Neural progenitor cell (in vitro differentiated cells): Measurements from ENCODE around the gene ADGRA3. TPM values are rescaled to one million over a fixed set of nuclear protein-coding genes. Genes with fewer than 3 reads are reported as not detected.
"Not testable (repeated sequence)": the region's sequence is repeated elsewhere in the genome, so short reads cannot be mapped to it uniquely, and the experiment has no call there.

ENCODE experiments used
- DNase-seq: peaks from one replicate; pipeline ENCODE4 v3.0.0-alpha.2; 2016; ENCODE audit warnings: low spot score
- H2AFZ ChIP-seq: fragments of 200-600 bp; sonication (generic); replicated peaks from 2 replicates; pipeline ENCODE4 v1.6.1; 2016; ENCODE audit warnings: antibody characterized with exemption
- H3F3A ChIP-seq: fragments of 200-600 bp; sonication (generic); 2 replicates; pipeline ENCODE4 v1.6.1; 2016; ENCODE audit warnings: antibody characterized with exemption, low read depth
- H3K27ac ChIP-seq: fragments of 200-600 bp; sonication (generic); 2 replicates; pipeline ENCODE4 v1.5.1; 2016; ENCODE audit warnings: mild to moderate bottlenecking
- H3K27me3 ChIP-seq: fragments of 200-600 bp; sonication (generic); 2 replicates; pipeline ENCODE4 v1.6.1; 2016; ENCODE audit warnings: mild to moderate bottlenecking, moderate library complexity
- H3K36me3 ChIP-seq: fragments of 200-600 bp; sonication (generic); 2 replicates; pipeline ENCODE4 v1.5.1; 2016
- H3K4me1 ChIP-seq: fragments of 200-600 bp; sonication (generic); 2 replicates; pipeline ENCODE4 v1.6.1; 2016; ENCODE audit warnings: mixed run types
- H3K4me2 ChIP-seq: fragments of 200-600 bp; sonication (generic); 2 replicates; pipeline ENCODE4 v1.6.1; 2016
- H3K4me3 ChIP-seq: fragments of 200-600 bp; sonication (generic); 2 replicates; pipeline ENCODE4 v1.5.1; 2016
- H3K79me2 ChIP-seq: fragments of 200-600 bp; sonication (generic); 2 replicates; pipeline ENCODE4 v1.6.1; 2016; ENCODE audit warnings: low read depth
- H3K9ac ChIP-seq: fragments of 200-600 bp; sonication (generic); 2 replicates; pipeline ENCODE4 v1.6.1; 2016
- H3K9me3 ChIP-seq: fragments of 200-600 bp; sonication (generic); 2 replicates; pipeline ENCODE4 v1.5.1; 2016; ENCODE audit warnings: low read depth
- H4K20me1 ChIP-seq: fragments of 200-600 bp; sonication (generic); 2 replicates; pipeline ENCODE4 v1.6.1; 2016; ENCODE audit warnings: low read depth
- H3K27ac Mint-ChIP-seq: 3 replicates; pipeline ENCODE4 v1.8.0; 2021; ENCODE audit warnings: mixed read lengths
- H3K27me3 Mint-ChIP-seq: 2 replicates; pipeline ENCODE4 v1.8.0; 2022; ENCODE audit warnings: low read depth, mild to moderate bottlenecking, inconsistent platforms, moderate library complexity, mixed read lengths; ENCODE audit not compliant: insufficient read depth
- H3K36me3 Mint-ChIP-seq: 3 replicates; pipeline ENCODE4 v1.8.0; 2021; ENCODE audit warnings: mixed read lengths
- H3K4me1 Mint-ChIP-seq: 3 replicates; pipeline ENCODE4 v1.8.0; 2021; ENCODE audit warnings: mixed read lengths
- H3K4me3 Mint-ChIP-seq: 3 replicates; pipeline ENCODE4 v1.8.0; 2021; ENCODE audit warnings: mild to moderate bottlenecking, moderate library complexity, mixed read lengths
- H3K9me3 Mint-ChIP-seq: 3 replicates; pipeline ENCODE4 v1.8.0; 2020; ENCODE audit warnings: mixed read lengths
- CTCF ChIP-seq: fragments of 200-600 bp; sonication (generic); IDR thresholded peaks from 2 replicates; pipeline ENCODE4 v1.5.1; 2017; ENCODE audit warnings: antibody characterized with exemption, mild to moderate bottlenecking
- EZH2 ChIP-seq: fragments of 200-600 bp; sonication (generic); IDR thresholded peaks from 2 replicates; pipeline ENCODE4 v1.6.1; 2017; ENCODE audit warnings: antibody characterized with exemption, mild to moderate bottlenecking, moderate library complexity
- EZH2phosphoT487 ChIP-seq: fragments of 200-600 bp; sonication (generic); IDR thresholded peaks from 2 replicates; pipeline ENCODE4 v1.6.1; 2017; ENCODE audit warnings: antibody characterized with exemption
- total RNA-seq: library from RNA; depleted of rRNA; stranded (reverse); fragments of >200 nt; gene quantifications from 2 replicates; pipeline ENCODE4 v1.2.3, GENCODE V29; 2015; ENCODE audit warnings: low replicate concordance

The ADGRA3 gene
- total RNA-seq, 1 donor from 2014 or later = 87.9 TPM

- H3F3A ChIP-seq = no peaks in the 10 kb centered on the region
- H3K27me3 ChIP-seq = no peaks in the 10 kb centered on the region
- H2AFZ ChIP-seq = no peak overlapping the region
- DNase-seq = no peak
- Mint-ChIP-seq H3K27ac (no peak overlapping the region), H3K36me3 (peaks cover 46% of the 10 kb centered on the region), H3K4me1 (no peaks in the 10 kb centered on the region), H3K9me3 (peaks cover 46% of the 10 kb centered on the region), H3K4me3 (no peak overlapping the region), H3K27me3 (peaks cover 2% of the 10 kb centered on the region)
- H3K9ac ChIP-seq = no peak overlapping the region
- no peaks in the 10 kb centered on the region for H3K9me3 ChIP-seq
- TF ChIP-seq CTCF = no peak
- no peak for TF ChIP-seq EZH2phosphoT487
- no peak for TF ChIP-seq EZH2
- H3K79me2 ChIP-seq = peaks cover 100% of the 10 kb centered on the region
- no peak overlapping the region for H3K27ac ChIP-seq
- H3K36me3 ChIP-seq = peaks cover 4% of the 10 kb centered on the region
- H4K20me1 ChIP-seq = peaks cover 7% of the 10 kb centered on the region
- no peak overlapping the region for H3K4me3 ChIP-seq
- no peaks in the 10 kb centered on the region for H3K4me1 ChIP-seq
- no peak overlapping the region for H3K4me2 ChIP-seq
Observed at GRCh38 chr4:22477136-22477812, 38.6 kb downstream of the ADGRA3 start.

- H3K27me3 ChIP-seq = no peaks in the 10 kb centered on the region
- H3K27me3 Mint-ChIP-seq = peaks cover 2% of the 10 kb centered on the region
- no peaks in the 10 kb centered on the region for H3F3A ChIP-seq
- no peak overlapping the region for H3K27ac Mint-ChIP-seq
- no peak overlapping the region for H3K4me3 ChIP-seq
- H3K9me3 Mint-ChIP-seq = peaks cover 46% of the 10 kb centered on the region
- H3K36me3 Mint-ChIP-seq = peaks cover 47% of the 10 kb centered on the region
- peaks cover 5% of the 10 kb centered on the region for H4K20me1 ChIP-seq
- peaks cover 4% of the 10 kb centered on the region for H3K36me3 ChIP-seq
- H3K79me2 ChIP-seq = peaks cover 95% of the 10 kb centered on the region
- no peak overlapping the region for H2AFZ ChIP-seq
- H3K27ac ChIP-seq = no peak overlapping the region
- DNase-seq = no peak
- TF ChIP-seq CTCF (no peak), EZH2 (no peak), EZH2phosphoT487 (no peak)
- no peaks in the 10 kb centered on the region for H3K4me1 ChIP-seq
- H3K4me3 Mint-ChIP-seq = no peak overlapping the region
- H3K4me1 Mint-ChIP-seq = no peaks in the 10 kb centered on the region
- no peaks in the 10 kb centered on the region for H3K9me3 ChIP-seq
- H3K9ac ChIP-seq = no peak overlapping the region
- no peak overlapping the region for H3K4me2 ChIP-seq
Observed at GRCh38 chr4:22476011-22476410, 39.9 kb downstream of the ADGRA3 start.

- not testable (repeated sequence) for H3K27me3 ChIP-seq, H3K4me1 ChIP-seq, H2AFZ ChIP-seq, H4K20me1 ChIP-seq, H3K27ac ChIP-seq, H3K4me2 ChIP-seq, H3K9ac ChIP-seq, H3K27ac Mint-ChIP-seq, DNase-seq, H3K36me3 ChIP-seq, H3K27me3 Mint-ChIP-seq, H3K4me1 Mint-ChIP-seq, H3K4me3 ChIP-seq, H3F3A ChIP-seq, H3K4me3 Mint-ChIP-seq, H3K9me3 ChIP-seq
- Mint-ChIP-seq H3K36me3 (peaks cover 52% of the 10 kb centered on the region), H3K9me3 (peaks cover 44% of the 10 kb centered on the region)
- peaks cover 88% of the 10 kb centered on the region for H3K79me2 ChIP-seq
Observed at GRCh38 chr4:22475311-22475646, 40.6 kb downstream of the ADGRA3 start.

GRCh38 chr4:22474636-22475310 is 41.1 kb downstream of the ADGRA3 start:
- H3K4me3 Mint-ChIP-seq = no peak overlapping the region
- H3K4me1 Mint-ChIP-seq = no peaks in the 10 kb centered on the region
- TF ChIP-seq CTCF = no peak
- TF ChIP-seq EZH2phosphoT487 = no peak
- TF ChIP-seq EZH2 = no peak
- H3K9me3 Mint-ChIP-seq = peaks cover 39% of the 10 kb centered on the region
- Histone ChIP-seq H3K27me3 (no peaks in the 10 kb centered on the region), H3K4me1 (no peaks in the 10 kb centered on the region), H3K4me3 (no peak overlapping the region), H3K9me3 (no peaks in the 10 kb centered on the region), H3K79me2 (peaks cover 84% of the 10 kb centered on the region), H4K20me1 (peaks cover 5% of the 10 kb centered on the region), H3K4me2 (no peak overlapping the region), H3K36me3 (peaks cover 4% of the 10 kb centered on the region), H3K9ac (no peak overlapping the region), H3K27ac (no peak overlapping the region), H2AFZ (no peak overlapping the region), H3F3A (no peaks in the 10 kb centered on the region)
- no peak overlapping the region for H3K27ac Mint-ChIP-seq
- peaks cover 54% of the 10 kb centered on the region for H3K36me3 Mint-ChIP-seq
- peaks cover 2% of the 10 kb centered on the region for H3K27me3 Mint-ChIP-seq
- DNase-seq = no peak
